K562 (cell line): ENCODE measurements around the gene SULT2B1. TPM values are rescaled to one million over a fixed set of nuclear protein-coding genes. Genes with fewer than 3 reads are reported as not detected.

Experiments used
- BMI1 ChIP-seq: fragments of 150-350 bp; IDR thresholded peaks from 2 replicates; pipeline ENCODE4 v1.6.1; 2014; ENCODE audit warnings: low read length
- CBX1 ChIP-seq: sonication (generic); IDR thresholded peaks from 2 replicates; pipeline ENCODE4 v1.6.1; 2016; ENCODE audit warnings: antibody characterized with exemption, low read depth, mild to moderate bottlenecking
- CHD2 ChIP-seq: IDR thresholded peaks from 2 replicates; pipeline ENCODE4 v1.6.1; 2011; ENCODE audit warnings: low read depth, low read length
- FIP1L1 ChIP-seq: fragments of 200-400 bp; formaldehyde crosslinking; IDR thresholded peaks from 2 replicates; pipeline ENCODE4 v1.6.1; 2018; ENCODE audit warnings: mild to moderate bottlenecking, low read depth, low read length; ENCODE audit not compliant: poor library complexity, severe bottlenecking
- FOXM1 ChIP-seq, 2 experiments: fragments of 450-650 bp in 1 of 2; sonication (generic) in 1 of 2; formaldehyde crosslinking in 1 of 2; IDR thresholded peaks; 2 replicates each; pipeline versions ENCODE4 v1.6.1 to v1.9.0; 2017 to 2022; ENCODE audit warnings: low read depth in 2 of 2, mild to moderate bottlenecking in 2 of 2, missing genetic modification reagents in 1 of 2, moderate library complexity in 1 of 2
- ILF3 ChIP-seq: fragments of 450-650 bp; IDR thresholded peaks from 2 replicates; pipeline ENCODE4 v1.6.1; 2018; ENCODE audit warnings: antibody characterized with exemption, mild to moderate bottlenecking, moderate library complexity, borderline replicate concordance
- KLF10 ChIP-seq: fragments of 250-450 bp; sonication (Bioruptor Pico); IDR thresholded peaks from 2 replicates; pipeline ENCODE4 v1.6.1; 2021; ENCODE audit warnings: matching md5 sums
- KLF16 ChIP-seq: IDR thresholded peaks from 2 replicates; pipeline ENCODE4 v1.6.1; 2016; ENCODE audit warnings: antibody characterized with exemption
- MEF2A ChIP-seq: IDR thresholded peaks from 2 replicates; pipeline ENCODE4 v1.6.1; 2011; ENCODE audit warnings: low read depth, mild to moderate bottlenecking, low read length, moderate library complexity; ENCODE audit not compliant: control insufficient read depth
- NCOR1 ChIP-seq: fragments of 450-650 bp; IDR thresholded peaks from 2 replicates; pipeline ENCODE4 v1.6.1; 2016; ENCODE audit warnings: mild to moderate bottlenecking, moderate library complexity
- POLR2G ChIP-seq: fragments of 200-400 bp; formaldehyde crosslinking; IDR thresholded peaks from 2 replicates; pipeline ENCODE4 v1.6.1; 2017; ENCODE audit warnings: low read depth, mild to moderate bottlenecking, antibody characterized with exemption, low read length, moderate library complexity
- TBL1XR1 ChIP-seq, 2 experiments: IDR thresholded peaks; 2 replicates each; pipeline ENCODE4 v1.6.1; 2012; ENCODE audit warnings: improper control_type of control experiment in 2 of 2, low read length in 2 of 2, mild to moderate bottlenecking in 1 of 2
- TCF3 ChIP-seq: sonication (generic); formaldehyde crosslinking; IDR thresholded peaks from 2 replicates; pipeline ENCODE4 v1.4.0; 2020; ENCODE audit warnings: mild to moderate bottlenecking, missing genetic modification reagents
- YY1 ChIP-seq, 3 experiments: IDR thresholded peaks; 2 replicates each; pipeline ENCODE4 v1.6.1; 2011; ENCODE audit warnings: low read length in 2 of 3, mild to moderate bottlenecking in 2 of 3, moderate library complexity in 2 of 3, borderline replicate concordance in 1 of 3, control low read depth in 1 of 3, low read depth in 1 of 3; ENCODE audit not compliant: insufficient read depth in 3 of 3, insufficient replicate concordance in 2 of 3, control insufficient read depth in 1 of 3, insufficient read length in 1 of 3; ENCODE audit errors: extremely low read depth in 1 of 3
- ZNF121 ChIP-seq: sonication (generic); formaldehyde crosslinking; conservative IDR thresholded peaks from 2 replicates; pipeline ENCODE4 v1.8.0; 2022; ENCODE audit warnings: missing genetic modification reagents
- ZNF766 ChIP-seq: fragments of 200-800 bp; sonication (Bioruptor generic); conservative IDR thresholded peaks from 2 replicates; pipeline ENCODE4 v1.6.1; 2016; ENCODE audit warnings: missing genetic modification characterization, missing compliant biosample characterization
- polyA plus RNA-seq, 8 experiments: library from polyadenylated mRNA; depleted of rRNA in 4 of 8; stranded (reverse) in 5 of 8; unstranded in 3 of 8; fragments of >200 nt; fragmentation: Nextera tagmentation in 2 of 8; fragmentation: Illumina TruSeq in 1 of 8; extraction: Ambion mirVana in 2 of 8; extraction: Trizol in 1 of 8; gene quantifications; 2 replicates each; pipeline versions ENCODE4 v1.2.1 to v1.2.3, GENCODE V29; 2011 to 2014; ENCODE audit warnings: inconsistent platforms in 1 of 8, missing spikeins in 1 of 8
- total RNA-seq, 7 experiments: library from RNA; depleted of rRNA in 6 of 7; stranded (reverse); fragments of >200 nt in 6 of 7; fragmentation: Illumina TruSeq in 2 of 7; extraction: Trizol in 2 of 7; gene quantifications; 2 replicates each; pipeline versions ENCODE4 v1.2.1 to v1.2.3, GENCODE V29; 2011 to 2021; ENCODE audit warnings: low replicate concordance in 1 of 7
- TF ChIP-seq, protein P1 (sequence below): sonication (generic); formaldehyde crosslinking; IDR thresholded peaks from 2 replicates; pipeline ENCODE4 v1.8.0; 2022; ENCODE audit warnings: missing genetic modification reagents, mild to moderate bottlenecking, moderate library complexity, borderline replicate concordance
- TF ChIP-seq, protein P2 (sequence below): sonication (generic); formaldehyde crosslinking; IDR thresholded peaks from 2 replicates; pipeline ENCODE4 v1.8.1; 2022; ENCODE audit warnings: missing genetic modification reagents
- TF ChIP-seq, protein P3 (sequence below), 2 experiments: IDR thresholded peaks in 1 of 2; conservative IDR thresholded peaks in 1 of 2; 2 replicates each; pipeline ENCODE4 v1.6.1; 2016; ENCODE audit warnings: low read depth in 2 of 2, mild to moderate bottlenecking in 1 of 2, missing compliant biosample characterization in 1 of 2, missing genetic modification characterization in 1 of 2, moderate library complexity in 1 of 2
- TF ChIP-seq, protein P4 (sequence below): sonication (generic); formaldehyde crosslinking; IDR thresholded peaks from 2 replicates; pipeline ENCODE4 v1.8.1; 2022; ENCODE audit warnings: missing genetic modification reagents

SULT2B1 gene
- total and polyA plus RNA-seq, 9 of the 15 experiments (the other 6 are each of a cell fraction or from before 2014, with no cell fraction given) = 0.09 to 0.62 (median 0.22) TPM; not detected in 2

DNA sequence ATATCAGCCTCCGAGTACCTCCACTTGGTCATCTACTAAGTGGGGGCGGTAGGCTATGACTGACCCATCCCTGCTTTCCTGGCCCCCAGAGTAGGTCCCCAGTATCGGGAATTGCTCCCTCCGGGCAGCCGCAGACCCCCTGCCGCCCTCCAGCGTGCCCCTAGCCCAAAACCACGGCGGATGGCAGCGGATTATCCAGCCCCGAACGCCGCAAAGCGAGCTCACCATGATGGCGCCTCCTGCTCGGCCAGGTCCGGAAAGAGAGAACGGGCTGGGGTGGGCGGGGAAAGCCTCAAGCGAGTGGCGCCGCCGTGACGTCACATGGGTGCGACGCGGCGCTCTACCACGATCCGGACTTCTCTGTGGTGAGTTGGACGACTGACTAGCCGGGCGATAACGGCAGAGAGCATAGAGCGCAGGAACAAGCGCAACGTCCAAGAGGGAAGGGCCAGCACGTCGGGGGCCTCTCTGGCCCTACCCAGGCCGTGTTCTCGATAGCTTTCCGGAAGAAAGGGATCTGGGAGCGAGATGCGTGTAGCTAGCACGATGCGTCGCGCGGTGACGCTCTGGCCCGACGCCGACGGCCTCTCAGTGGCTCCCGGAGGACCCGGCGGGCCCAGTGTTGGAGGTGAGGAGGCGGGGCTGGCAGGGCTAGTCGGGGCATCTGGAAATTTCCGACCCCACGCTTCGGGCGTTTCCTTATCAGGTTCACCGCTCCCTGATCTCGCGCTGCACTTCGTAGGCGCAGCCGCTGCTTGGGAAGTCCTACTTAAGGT, 67.1 kb downstream of the SULT2B1 start, which contains the start of the genes RPL18 and SPHK2 (continued):
- TF ChIP-seq, protein P1, sequence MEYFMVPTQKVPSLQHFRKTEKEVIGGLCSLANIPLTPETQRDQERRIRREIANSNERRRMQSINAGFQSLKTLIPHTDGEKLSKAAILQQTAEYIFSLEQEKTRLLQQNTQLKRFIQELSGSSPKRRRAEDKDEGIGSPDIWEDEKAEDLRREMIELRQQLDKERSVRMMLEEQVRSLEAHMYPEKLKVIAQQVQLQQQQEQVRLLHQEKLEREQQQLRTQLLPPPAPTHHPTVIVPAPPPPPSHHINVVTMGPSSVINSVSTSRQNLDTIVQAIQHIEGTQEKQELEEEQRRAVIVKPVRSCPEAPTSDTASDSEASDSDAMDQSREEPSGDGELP (CRISPR knock-in tag) = peak; percentile 95
- TF ChIP-seq, protein P2, sequence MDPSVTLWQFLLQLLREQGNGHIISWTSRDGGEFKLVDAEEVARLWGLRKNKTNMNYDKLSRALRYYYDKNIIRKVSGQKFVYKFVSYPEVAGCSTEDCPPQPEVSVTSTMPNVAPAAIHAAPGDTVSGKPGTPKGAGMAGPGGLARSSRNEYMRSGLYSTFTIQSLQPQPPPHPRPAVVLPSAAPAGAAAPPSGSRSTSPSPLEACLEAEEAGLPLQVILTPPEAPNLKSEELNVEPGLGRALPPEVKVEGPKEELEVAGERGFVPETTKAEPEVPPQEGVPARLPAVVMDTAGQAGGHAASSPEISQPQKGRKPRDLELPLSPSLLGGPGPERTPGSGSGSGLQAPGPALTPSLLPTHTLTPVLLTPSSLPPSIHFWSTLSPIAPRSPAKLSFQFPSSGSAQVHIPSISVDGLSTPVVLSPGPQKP (CRISPR knock-in tag) = no peak
- TF ChIP-seq ZNF766 (CRISPR knock-in tag) (peak; percentile 77; the same call in 1 of the 2 replicates), TCF3 (CRISPR knock-in tag) (peak; percentile 43; the same call in 1 of the 2 replicates), BMI1 (no peak), ILF3 (no peak), NCOR1 (peak; percentile 52), KLF16 (no peak), CBX1 (peak; percentile 99; the same call in 1 of the 2 replicates), YY1 (IDR thresholded peaks at IDR 0.05; ENCODE audit: borderline replicate concordance in 1 of 3, control insufficient read depth in 1 of 3, extremely low read depth in 1 of 3, insufficient read depth in 3 of 3, insufficient read length in 1 of 3, insufficient replicate concordance in 2 of 3, low read depth in 1 of 3, low read length in 2 of 3) (peak; percentile 47 to 91 (median 80)), CHD2 (peak; percentile 35; the same call in 1 of the 2 replicates), MEF2A (0 out of 2 replicates have a peak, but pooled peaks have one; percentile 55), ZNF121 (CRISPR knock-in tag) (peak; percentile 15; the same call in 1 of the 2 replicates), POLR2G (peak; percentile 100), FOXM1 (IDR thresholded peaks at IDR 0.05; ENCODE audit: low read depth) (peak; percentile 49), FOXM1 (CRISPR knock-in tag; IDR thresholded peaks at IDR 0.05; ENCODE audit: low read depth) (no peak), FIP1L1 (peak; percentile 80), KLF10 (CRISPR knock-in tag) (no peak), TBL1XR1 (IDR thresholded peaks at IDR 0.05; ENCODE audit: low read length in 2 of 2) (peak; percentile 77 to 94; a peak in 3 of 4 replicates)
- TF ChIP-seq, protein P3, sequence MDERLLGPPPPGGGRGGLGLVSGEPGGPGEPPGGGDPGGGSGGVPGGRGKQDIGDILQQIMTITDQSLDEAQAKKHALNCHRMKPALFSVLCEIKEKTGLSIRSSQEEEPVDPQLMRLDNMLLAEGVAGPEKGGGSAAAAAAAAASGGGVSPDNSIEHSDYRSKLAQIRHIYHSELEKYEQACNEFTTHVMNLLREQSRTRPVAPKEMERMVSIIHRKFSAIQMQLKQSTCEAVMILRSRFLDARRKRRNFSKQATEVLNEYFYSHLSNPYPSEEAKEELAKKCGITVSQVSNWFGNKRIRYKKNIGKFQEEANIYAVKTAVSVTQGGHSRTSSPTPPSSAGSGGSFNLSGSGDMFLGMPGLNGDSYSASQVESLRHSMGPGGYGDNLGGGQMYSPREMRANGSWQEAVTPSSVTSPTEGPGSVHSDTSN (CRISPR knock-in tag; IDR thresholded peaks at IDR 0.05; ENCODE audit: low read depth) = no peak
- TF ChIP-seq, protein P3 (tag; conservative IDR thresholded peaks at IDR 0.05; ENCODE audit: low read depth) = no peak
- TF ChIP-seq, protein P4, sequence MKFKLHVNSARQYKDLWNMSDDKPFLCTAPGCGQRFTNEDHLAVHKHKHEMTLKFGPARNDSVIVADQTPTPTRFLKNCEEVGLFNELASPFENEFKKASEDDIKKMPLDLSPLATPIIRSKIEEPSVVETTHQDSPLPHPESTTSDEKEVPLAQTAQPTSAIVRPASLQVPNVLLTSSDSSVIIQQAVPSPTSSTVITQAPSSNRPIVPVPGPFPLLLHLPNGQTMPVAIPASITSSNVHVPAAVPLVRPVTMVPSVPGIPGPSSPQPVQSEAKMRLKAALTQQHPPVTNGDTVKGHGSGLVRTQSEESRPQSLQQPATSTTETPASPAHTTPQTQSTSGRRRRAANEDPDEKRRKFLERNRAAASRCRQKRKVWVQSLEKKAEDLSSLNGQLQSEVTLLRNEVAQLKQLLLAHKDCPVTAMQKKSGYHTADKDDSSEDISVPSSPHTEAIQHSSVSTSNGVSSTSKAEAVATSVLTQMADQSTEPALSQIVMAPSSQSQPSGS = no peak
